ENCODE data around the gene TAC3.
"Not testable (repeated sequence)": the region's sequence is repeated elsewhere in the genome, so short reads cannot be mapped to it uniquely, and the experiment has no call there.

The TAC3 gene

GRCh38 chr12:57039016-57039798 is 22.9 kb upstream of the TAC3 start:
- Histone ChIP-seq H3K27ac (ENCODE audit: low read depth, low read length) (no peak overlapping the region), H3K9ac (ENCODE audit: low read depth in 1 of 2, low read length in 2 of 2) (no peak overlapping the region), H3K4me3 (ENCODE audit: low read depth in 1 of 2, low read length in 2 of 2) (no peak overlapping the region), H3K36me3 (ENCODE audit: control insufficient read depth in 1 of 2, insufficient read depth in 2 of 2, low read length in 2 of 2) (peaks cover 58 to 89% of the 10 kb centered on the region in 2 donors), H3K27me3 (ENCODE audit: control insufficient read depth in 1 of 2, insufficient read depth in 2 of 2, low read length in 2 of 2) (no peaks in the 10 kb centered on the region), H3K9me3 (ENCODE audit: control insufficient read depth in 1 of 2, low read length in 2 of 2) (no peaks in the 10 kb centered on the region), H3K4me1 (ENCODE audit: control insufficient read depth in 1 of 2, insufficient read depth in 2 of 2, low read length in 2 of 2) (no peaks in the 10 kb centered on the region)

- Histone ChIP-seq H3K9ac (ENCODE audit: low read depth in 1 of 2, low read length in 2 of 2) (no peak overlapping the region), H3K27ac (ENCODE audit: low read depth, low read length) (no peak overlapping the region), H3K36me3 (ENCODE audit: control insufficient read depth in 1 of 2, insufficient read depth in 2 of 2, low read length in 2 of 2) (peaks cover 51 to 90% of the 10 kb centered on the region in 2 donors)
Measured at GRCh38 chr12:57037264-57037663, 20.9 kb upstream of the TAC3 start.

GRCh38 chr12:57033431-57033830 is 17.1 kb upstream of the TAC3 start:
- H3K9me3 ChIP-seq (ENCODE audit: control insufficient read depth in 1 of 2, low read length in 2 of 2), result no peaks in the 10 kb centered on the region
- no peak overlapping the region for H3K27ac ChIP-seq (ENCODE audit: low read depth, low read length)
- H3K4me3 ChIP-seq (ENCODE audit: low read depth in 1 of 2, low read length in 2 of 2), result no peak overlapping the region
- peaks cover 50 to 89% of the 10 kb centered on the region in 2 donors for H3K36me3 ChIP-seq (ENCODE audit: control insufficient read depth in 1 of 2, insufficient read depth in 2 of 2, low read length in 2 of 2)
- H3K27me3 ChIP-seq (ENCODE audit: control insufficient read depth in 1 of 2, insufficient read depth in 2 of 2, low read length in 2 of 2), result no peaks in the 10 kb centered on the region
- no peak overlapping the region for H3K9ac ChIP-seq (ENCODE audit: low read depth in 1 of 2, low read length in 2 of 2)
- H3K4me1 ChIP-seq (ENCODE audit: control insufficient read depth in 1 of 2, insufficient read depth in 2 of 2, low read length in 2 of 2), result no peaks in the 10 kb centered on the region

More at GRCh38 chr12:57037264-57037663, 20.9 kb upstream of the TAC3 start:
- Histone ChIP-seq H3K27me3 (ENCODE audit: control insufficient read depth in 1 of 2, insufficient read depth in 2 of 2, low read length in 2 of 2) (no peaks in the 10 kb centered on the region), H3K9me3 (ENCODE audit: control insufficient read depth in 1 of 2, low read length in 2 of 2) (no peaks in the 10 kb centered on the region), H3K4me1 (ENCODE audit: control insufficient read depth in 1 of 2, insufficient read depth in 2 of 2, low read length in 2 of 2) (no peaks in the 10 kb centered on the region), H3K4me3 (ENCODE audit: low read depth in 1 of 2, low read length in 2 of 2) (no peak overlapping the region)

- no peaks in the 10 kb centered on the region for H3K9me3 ChIP-seq (ENCODE audit: control insufficient read depth in 1 of 2, low read length in 2 of 2)
- H3K4me3 ChIP-seq (ENCODE audit: low read depth in 1 of 2, low read length in 2 of 2), result no peak overlapping the region
- no peak overlapping the region for H3K9ac ChIP-seq (ENCODE audit: low read depth in 1 of 2, low read length in 2 of 2)
- H3K27ac ChIP-seq (ENCODE audit: low read depth, low read length), result no peak overlapping the region
- no peaks in the 10 kb centered on the region for H3K27me3 ChIP-seq (ENCODE audit: control insufficient read depth in 1 of 2, insufficient read depth in 2 of 2, low read length in 2 of 2)
- H3K36me3 ChIP-seq (ENCODE audit: control insufficient read depth in 1 of 2, insufficient read depth in 2 of 2, low read length in 2 of 2), result peaks cover 38 to 88% of the 10 kb centered on the region in 2 donors
- H3K4me1 ChIP-seq (ENCODE audit: control insufficient read depth in 1 of 2, insufficient read depth in 2 of 2, low read length in 2 of 2), result no peaks in the 10 kb centered on the region
Measured at GRCh38 chr12:57031789-57032188, 15.5 kb upstream of the TAC3 start.

- Histone ChIP-seq H3K27ac (ENCODE audit: low read depth, low read length) (no peak overlapping the region), H3K9ac (ENCODE audit: low read depth in 1 of 2, low read length in 2 of 2) (no peak overlapping the region), H3K36me3 (ENCODE audit: control insufficient read depth in 1 of 2, insufficient read depth in 2 of 2, low read length in 2 of 2) (peaks cover 38 to 88% of the 10 kb centered on the region in 2 donors), H3K27me3 (ENCODE audit: control insufficient read depth in 1 of 2, insufficient read depth in 2 of 2, low read length in 2 of 2) (no peaks in the 10 kb centered on the region), H3K4me3 (ENCODE audit: low read depth in 1 of 2, low read length in 2 of 2) (no peak overlapping the region), H3K9me3 (ENCODE audit: control insufficient read depth in 1 of 2, low read length in 2 of 2) (no peaks in the 10 kb centered on the region), H3K4me1 (ENCODE audit: control insufficient read depth in 1 of 2, insufficient read depth in 2 of 2, low read length in 2 of 2) (no peaks in the 10 kb centered on the region)
Measured at GRCh38 chr12:57031138-57031725, 14.9 kb upstream of the TAC3 start.

- H3K4me3 ChIP-seq (ENCODE audit: low read depth in 1 of 2, low read length in 2 of 2), result no peak overlapping the region
- no peaks in the 10 kb centered on the region for H3K27me3 ChIP-seq (ENCODE audit: control insufficient read depth in 1 of 2, insufficient read depth in 2 of 2, low read length in 2 of 2)
- no peak overlapping the region for H3K27ac ChIP-seq (ENCODE audit: low read depth, low read length)
- H3K4me1 ChIP-seq (ENCODE audit: control insufficient read depth in 1 of 2, insufficient read depth in 2 of 2, low read length in 2 of 2), result no peaks in the 10 kb centered on the region
- no peak overlapping the region for H3K9ac ChIP-seq (ENCODE audit: low read depth in 1 of 2, low read length in 2 of 2)
- peaks cover 33 to 80% of the 10 kb centered on the region in 2 donors for H3K36me3 ChIP-seq (ENCODE audit: control insufficient read depth in 1 of 2, insufficient read depth in 2 of 2, low read length in 2 of 2)
- H3K9me3 ChIP-seq (ENCODE audit: control insufficient read depth in 1 of 2, low read length in 2 of 2), result no peaks in the 10 kb centered on the region
Measured at GRCh38 chr12:57029457-57029856, 13.1 kb upstream of the TAC3 start.

GRCh38 chr12:57027805-57028153 is 11.4 kb upstream of the TAC3 start:
- no peak overlapping the region for H3K9ac ChIP-seq (ENCODE audit: low read depth in 1 of 2, low read length in 2 of 2)
- H3K9me3 ChIP-seq (ENCODE audit: control insufficient read depth in 1 of 2, low read length in 2 of 2), result no peaks in the 10 kb centered on the region
- no peaks in the 10 kb centered on the region for H3K27me3 ChIP-seq (ENCODE audit: control insufficient read depth in 1 of 2, insufficient read depth in 2 of 2, low read length in 2 of 2)
- H3K4me3 ChIP-seq (ENCODE audit: low read depth in 1 of 2, low read length in 2 of 2), result no peak overlapping the region
- H3K4me1 ChIP-seq (ENCODE audit: control insufficient read depth in 1 of 2, insufficient read depth in 2 of 2, low read length in 2 of 2), result no peaks in the 10 kb centered on the region
- no peak overlapping the region for H3K27ac ChIP-seq (ENCODE audit: low read depth, low read length)
- H3K36me3 ChIP-seq (ENCODE audit: control insufficient read depth in 1 of 2, insufficient read depth in 2 of 2, low read length in 2 of 2), result peaks cover 33 to 67% of the 10 kb centered on the region in 2 donors

- Histone ChIP-seq H3K27me3 (ENCODE audit: control insufficient read depth in 1 of 2, insufficient read depth in 2 of 2, low read length in 2 of 2) (no peaks in the 10 kb centered on the region), H3K9me3 (ENCODE audit: control insufficient read depth in 1 of 2, low read length in 2 of 2) (no peaks in the 10 kb centered on the region), H3K4me3 (ENCODE audit: low read depth in 1 of 2, low read length in 2 of 2) (no peak overlapping the region), H3K27ac (ENCODE audit: low read depth, low read length) (no peak overlapping the region), H3K36me3 (ENCODE audit: control insufficient read depth in 1 of 2, insufficient read depth in 2 of 2, low read length in 2 of 2) (peaks cover 33 to 62% of the 10 kb centered on the region in 2 donors), H3K4me1 (ENCODE audit: control insufficient read depth in 1 of 2, insufficient read depth in 2 of 2, low read length in 2 of 2) (no peaks in the 10 kb centered on the region), H3K9ac (ENCODE audit: low read depth in 1 of 2, low read length in 2 of 2) (no peak overlapping the region)
Measured at GRCh38 chr12:57027011-57027804, 10.9 kb upstream of the TAC3 start.

- no peak overlapping the region for H3K27ac ChIP-seq (ENCODE audit: low read depth, low read length)
- no peak overlapping the region for H3K9ac ChIP-seq (ENCODE audit: low read depth in 1 of 2, low read length in 2 of 2)
- H3K27me3 ChIP-seq (ENCODE audit: control insufficient read depth in 1 of 2, insufficient read depth in 2 of 2, low read length in 2 of 2), result no peaks in the 10 kb centered on the region
- peaks cover 31 to 45% of the 10 kb centered on the region in 2 donors for H3K36me3 ChIP-seq (ENCODE audit: control insufficient read depth in 1 of 2, insufficient read depth in 2 of 2, low read length in 2 of 2)
- no peak overlapping the region for H3K4me3 ChIP-seq (ENCODE audit: low read depth in 1 of 2, low read length in 2 of 2)
- H3K9me3 ChIP-seq (ENCODE audit: control insufficient read depth in 1 of 2, low read length in 2 of 2), result no peaks in the 10 kb centered on the region
- H3K4me1 ChIP-seq (ENCODE audit: control insufficient read depth in 1 of 2, insufficient read depth in 2 of 2, low read length in 2 of 2), result no peaks in the 10 kb centered on the region
Measured at GRCh38 chr12:57025196-57025595, 8.9 kb upstream of the TAC3 start.

- H3K27me3 ChIP-seq (ENCODE audit: control insufficient read depth in 1 of 2, insufficient read depth in 2 of 2, low read length in 2 of 2); H3K4me3 ChIP-seq (ENCODE audit: low read depth in 1 of 2, low read length in 2 of 2); H3K9ac ChIP-seq (ENCODE audit: low read depth in 1 of 2, low read length in 2 of 2); H3K4me1 ChIP-seq (ENCODE audit: control insufficient read depth in 1 of 2, insufficient read depth in 2 of 2, low read length in 2 of 2); H3K9me3 ChIP-seq (ENCODE audit: control insufficient read depth in 1 of 2, low read length in 2 of 2); H3K27ac ChIP-seq (ENCODE audit: low read depth, low read length): not testable (repeated sequence)
- H3K36me3 ChIP-seq (ENCODE audit: control insufficient read depth in 1 of 2, insufficient read depth in 2 of 2, low read length in 2 of 2), result peaks cover 9 to 17% of the 10 kb centered on the region in 2 donors
Measured at GRCh38 chr12:57022324-57022723, 6.0 kb upstream of the TAC3 start.
